ENCODE measurements around the gene RIPK4. TPM values are rescaled to one million over a fixed set of nuclear protein-coding genes. Genes with fewer than 3 reads are reported as not detected.

Gene RIPK4
- polyA plus RNA-seq, 1 donor (not counting 4 experiments of a cell fraction or from before 2014, with no cell fraction given), result 18.4 TPM

- H3K4me1 ChIP-seq (ENCODE audit: control insufficient read depth, extremely low read depth, insufficient read depth, low read length), result peaks cover 14% of the 10 kb centered on the region
These were observed 8.3 kb upstream of the RIPK4 start for GRCh38 chr21:41775149-41775472.

GRCh38 chr21:41774467-41775148, 7.8 kb upstream of the RIPK4 start:
- DNase-seq (ENCODE audit: low read depth, low spot score), result no peak
- Histone ChIP-seq H3K4me2 (ENCODE audit: control insufficient read depth, extremely low read depth, insufficient read depth, low read depth, low read length) (no peak overlapping the region), H3K4me1 (ENCODE audit: control insufficient read depth, extremely low read depth, insufficient read depth, low read length) (peaks cover 14% of the 10 kb centered on the region), H3K4me3 (ENCODE audit: control insufficient read depth in 2 of 3, extremely low read depth in 1 of 3, insufficient read depth in 2 of 3, low read depth in 1 of 3, low read length in 3 of 3) (no peak overlapping the region), H2AFZ (ENCODE audit: control insufficient read depth, low read length) (no peak overlapping the region), H3K27ac (ENCODE audit: control insufficient read depth, insufficient read depth, low read length) (no peak overlapping the region), H3K9ac (ENCODE audit: control insufficient read depth, extremely low read depth, insufficient read depth, low read length) (no peak overlapping the region), H3K79me2 (ENCODE audit: control insufficient read depth, insufficient read depth, low read length) (no peaks in the 10 kb centered on the region), H3K9me1 (ENCODE audit: control insufficient read depth, extremely low read depth, insufficient read depth, low read length) (no peaks in the 10 kb centered on the region), H4K20me1 (ENCODE audit: control insufficient read depth, extremely low read depth, insufficient read depth, low read length) (no peaks in the 10 kb centered on the region), H3K36me3 (ENCODE audit: control insufficient read depth in 2 of 2, extremely low read depth in 1 of 2, insufficient read depth in 2 of 2, low read length in 2 of 2) (no peaks in the 10 kb centered on the region), H3K9me3 (ENCODE audit: control insufficient read depth, low read depth, low read length) (no peaks in the 10 kb centered on the region), H3K27me3 (ENCODE audit: control insufficient read depth, extremely low read depth, insufficient read depth, low read length) (no peaks in the 10 kb centered on the region)
- TF ChIP-seq CTCF (optimal IDR thresholded peaks at IDR 0.05 in 1 of 3, IDR thresholded peaks at IDR 0.05 in 1 of 3, conservative IDR thresholded peaks at IDR 0.05 in 1 of 3; ENCODE audit: extremely low read depth in 1 of 3, insufficient read depth in 2 of 3, low read length in 3 of 3) (no peak), EZH2 (IDR thresholded peaks at IDR 0.05; ENCODE audit: low read length) (no peak)
- dilution Hi-C loops (cut with MboI; ENCODE audit: extremely low pct_ligation_motif_present, low sequenced_read_pairs), result no loop called here
- peak; percentile 13 for FAIRE-seq

More at GRCh38 chr21:41775149-41775472, 8.3 kb upstream of the RIPK4 start:
- no peaks in the 10 kb centered on the region for H4K20me1 ChIP-seq (ENCODE audit: control insufficient read depth, extremely low read depth, insufficient read depth, low read length)
- H3K9me3 ChIP-seq (ENCODE audit: control insufficient read depth, low read depth, low read length), result no peaks in the 10 kb centered on the region
- TF ChIP-seq CTCF (optimal IDR thresholded peaks at IDR 0.05 in 1 of 3, IDR thresholded peaks at IDR 0.05 in 1 of 3, conservative IDR thresholded peaks at IDR 0.05 in 1 of 3; ENCODE audit: extremely low read depth in 1 of 3, insufficient read depth in 2 of 3, low read length in 3 of 3) (no peak), EZH2 (IDR thresholded peaks at IDR 0.05; ENCODE audit: low read length) (no peak)
- DNase-seq (ENCODE audit: low read depth, low spot score) (no peak), FAIRE-seq (no peak)
- dilution Hi-C loops (cut with MboI; ENCODE audit: extremely low pct_ligation_motif_present, low sequenced_read_pairs), result no loop called here
- no peak overlapping the region for H3K4me3 ChIP-seq (ENCODE audit: control insufficient read depth in 2 of 3, extremely low read depth in 1 of 3, insufficient read depth in 2 of 3, low read depth in 1 of 3, low read length in 3 of 3)
- H3K9ac ChIP-seq (ENCODE audit: control insufficient read depth, extremely low read depth, insufficient read depth, low read length), result no peak overlapping the region
- no peak overlapping the region for H3K27ac ChIP-seq (ENCODE audit: control insufficient read depth, insufficient read depth, low read length)
- no peaks in the 10 kb centered on the region for H3K9me1 ChIP-seq (ENCODE audit: control insufficient read depth, extremely low read depth, insufficient read depth, low read length)
- H3K4me2 ChIP-seq (ENCODE audit: control insufficient read depth, extremely low read depth, insufficient read depth, low read depth, low read length), result no peak overlapping the region
- H3K36me3 ChIP-seq (ENCODE audit: control insufficient read depth in 2 of 2, extremely low read depth in 1 of 2, insufficient read depth in 2 of 2, low read length in 2 of 2), result no peaks in the 10 kb centered on the region
- no peak overlapping the region for H2AFZ ChIP-seq (ENCODE audit: control insufficient read depth, low read length)
- H3K79me2 ChIP-seq (ENCODE audit: control insufficient read depth, insufficient read depth, low read length), result no peaks in the 10 kb centered on the region
- no peaks in the 10 kb centered on the region for H3K27me3 ChIP-seq (ENCODE audit: control insufficient read depth, extremely low read depth, insufficient read depth, low read length)
